AG04449 (cell line): ENCODE data around the gene NGF.
"Not testable (repeated sequence)": the region's sequence is repeated elsewhere in the genome, so short reads cannot be mapped to it uniquely, and the experiment has no call there.

Experiments used
- CTCF ChIA-PET: fragments of 350-600 bp; formaldehyde crosslinking; extraction: SDS; loops from one replicate; lab custom pipeline; 2021; ENCODE audit warnings: antibody characterized with exemption; lab: Yijun Ruan, JAX
- POLR2A ChIA-PET: fragments of 400-600, 350-600 bp; formaldehyde crosslinking; extraction: SDS; loops from one replicate; lab custom pipeline; 2020; ENCODE audit warnings: antibody characterized with exemption, inconsistent platforms; lab: Yijun Ruan, JAX
- DNase-seq: peaks from one replicate; pipeline ENCODE4 v3.0.0-alpha.2; 2010; ENCODE audit warnings: low read depth, low spot score
- H3K4me3 ChIP-seq: 2 replicates; pipeline ENCODE4 v1.5.1; 2011; ENCODE audit warnings: low read depth, mild to moderate bottlenecking, control low read depth, low read length
- CTCF ChIP-seq: IDR thresholded peaks from one replicate; pipeline ENCODE4 v1.5.1; 2011; ENCODE audit warnings: mild to moderate bottlenecking, moderate library complexity, low read length, control low read depth, inconsistent platforms; ENCODE audit not compliant: insufficient read depth; ENCODE audit errors: missing control alignments

The NGF gene

DNA sequence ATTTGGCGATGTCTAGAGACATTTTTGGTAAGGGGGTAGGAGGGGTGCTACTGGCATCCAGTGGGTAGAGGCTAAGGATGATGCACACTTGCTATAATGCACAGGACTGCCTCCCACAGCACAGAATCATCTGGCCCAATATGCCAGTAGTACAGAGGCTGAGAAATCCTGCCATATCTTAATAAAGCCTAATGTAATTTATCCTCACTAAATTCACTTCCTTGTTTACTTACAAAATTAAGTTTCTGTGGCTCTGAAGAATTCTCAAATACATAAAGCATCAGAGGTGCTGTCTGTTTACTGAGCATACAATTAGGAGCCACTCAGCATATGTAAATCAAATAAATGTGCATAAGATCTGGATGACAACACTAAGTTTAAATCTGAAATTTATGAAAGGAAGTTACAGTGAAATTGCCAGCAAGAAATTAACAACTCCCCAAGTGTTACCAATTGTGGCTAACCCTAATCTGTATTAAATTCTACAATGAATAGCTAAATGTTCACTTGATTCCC, 26.5 kb downstream of the NGF start:
- no peak for TF ChIP-seq CTCF
- POLR2A ChIA-PET = interaction anchor here (0.6 kb wide), 1 partner anchor 133 kb away, joined by 3 read pairs; no protein-coding TSS in a partner anchor
- CTCF ChIA-PET = interaction anchor here (0.9 to 4.8 kb wide), 6 partner anchors 10 to 284 kb away, joined by 3 to 21 read pairs (median 8); no protein-coding TSS in a partner anchor
- DNase-seq = no peak
- no peak overlapping the region for H3K4me3 ChIP-seq

GRCh38 chr1:115310581-115311473, 27.2 kb downstream of the NGF start:
- DNase-seq = no peak
- H3K4me3 ChIP-seq = no peak overlapping the region
- POLR2A ChIA-PET = no interaction called here
- TF ChIP-seq CTCF = no peak
- CTCF ChIA-PET = interaction anchor here (0.9 to 4.8 kb wide), 5 partner anchors 153 to 285 kb away, joined by 3 to 21 read pairs (median 9); no protein-coding TSS in a partner anchor

GRCh38 chr1:115309504-115309903, 28.5 kb downstream of the NGF start:
- H3K4me3 ChIP-seq, DNase-seq, POLR2A ChIA-PET: not testable (repeated sequence)
- CTCF ChIA-PET = interaction anchor here (0.9 to 1.5 kb wide), 2 partner anchors 160 to 286 kb away, joined by 3 read pairs; no protein-coding TSS in a partner anchor

GRCh38 chr1:115308969-115309368, 29.1 kb downstream of the NGF start:
- CTCF ChIA-PET = interaction anchor here (1.5 kb wide), 1 partner anchor 286 kb away, joined by 3 read pairs; no protein-coding TSS in a partner anchor
- POLR2A ChIA-PET = no interaction called here
- DNase-seq = no peak
- TF ChIP-seq CTCF = no peak
- no peak overlapping the region for H3K4me3 ChIP-seq

GRCh38 chr1:115307661-115308060, 30.4 kb downstream of the NGF start:
- no peak overlapping the region for H3K4me3 ChIP-seq
- ChIA-PET CTCF (interaction anchor here (0.9 to 2.0 kb wide), 6 partner anchors 11 to 194 kb away, joined by 3 to 8 read pairs (median 3); no protein-coding TSS in a partner anchor), POLR2A (no interaction called here)
- no peak for TF ChIP-seq CTCF
- DNase-seq = no peak

- CTCF ChIA-PET = interaction anchor here (0.7 to 1.6 kb wide), 6 partner anchors 9 to 287 kb away, joined by 3 to 5 read pairs (median 3); no protein-coding TSS in a partner anchor
- no peak for TF ChIP-seq CTCF
- no peak for DNase-seq
Measured at GRCh38 chr1:115306146-115306545, 31.9 kb downstream of the NGF start.

More at GRCh38 chr1:115306146-115306545, 31.9 kb downstream of the NGF start:
- POLR2A ChIA-PET = no interaction called here
- no peak overlapping the region for H3K4me3 ChIP-seq
